HepG2 (cell line): Measurements from ENCODE around the gene SNAPC4.

Experiments
- CC2D1A ChIP-seq: sonication (generic); formaldehyde crosslinking; IDR thresholded peaks from 2 replicates; pipeline ENCODE4 v1.8.1; 2023; ENCODE audit warnings: mild to moderate bottlenecking, missing genetic modification reagents
- ETV5 ChIP-seq: IDR thresholded peaks from 2 replicates; pipeline ENCODE4 v1.6.1; 2018; ENCODE audit warnings: missing biosample characterization, missing genetic modification reagents, inconsistent platforms, borderline replicate concordance
- MTF2 ChIP-seq: sonication (generic); formaldehyde crosslinking; IDR thresholded peaks from 2 replicates; pipeline ENCODE4 v1.5.0; 2020; ENCODE audit warnings: missing genetic modification reagents, borderline replicate concordance
- POLR2AphosphoS5 ChIP-seq: IDR thresholded peaks from 2 replicates; pipeline ENCODE4 v1.6.1; 2012; ENCODE audit warnings: low read depth, low read length
- ZFYVE20 ChIP-seq: sonication (generic); formaldehyde crosslinking; IDR thresholded peaks from 2 replicates; pipeline ENCODE4 v1.8.0; 2023; ENCODE audit warnings: low read depth, mild to moderate bottlenecking, moderate library complexity, missing genetic modification reagents, borderline replicate concordance

DNA sequence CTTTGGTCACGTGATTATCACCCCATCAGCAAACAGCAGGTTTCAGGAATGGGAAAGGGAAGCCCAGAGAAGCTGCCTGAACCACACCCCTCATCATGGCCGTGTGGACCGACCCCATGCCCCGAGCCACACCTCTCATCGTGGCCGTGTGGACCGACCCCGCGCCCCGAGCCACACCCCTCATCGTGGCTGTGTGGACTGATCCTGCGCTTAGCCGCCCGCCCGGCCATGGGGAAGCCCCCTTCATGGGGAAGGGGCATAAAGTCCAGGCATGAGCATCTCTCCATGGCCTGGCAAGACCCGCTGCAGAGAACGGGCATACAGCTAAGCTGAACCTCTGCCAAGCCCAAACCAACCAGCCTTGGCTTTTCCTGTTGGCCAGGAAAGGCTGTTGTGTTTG is 6.4 kb downstream of the SNAPC4 start:
- TF ChIP-seq ZFYVE20 (CRISPR knock-in tag), result no peak
- TF ChIP-seq MTF2 (CRISPR knock-in tag), result no peak
- TF ChIP-seq CC2D1A (CRISPR knock-in tag), result no peak
- TF ChIP-seq ETV5 (CRISPR knock-in tag), result no peak
- TF ChIP-seq POLR2AphosphoS5, result no peak
